HepG2 (cell line): Measurements from ENCODE around the gene GBA2. TPM values are rescaled to one million over a fixed set of nuclear protein-coding genes. Genes with fewer than 3 reads are reported as not detected.

Source experiments
- ATAC-seq: fragments of 200-7000 bp; cut with Tn5 transposase; 3 replicates; pipeline ENCODE4 v1.9.1; 2020; ENCODE audit warnings: mild to moderate bottlenecking, moderate library complexity
- BruUV-seq: library from RNA; stranded (reverse); fragments of 400-500 nt; replicated peaks from 2 replicates; lab custom pipeline; 2021; lab: Mats Ljungman, UMichigan
- CTCF ChIA-PET: fragments of 300-600 bp; formaldehyde crosslinking; extraction: SDS; loops from one replicate; lab custom pipeline; 2021; ENCODE audit warnings: low total read pairs, inconsistent platforms, low intra/inter-chr PET ratio; lab: Yijun Ruan, JAX
- POLR2A ChIA-PET: fragments of 350-600 bp; sonication (Branson Sonifier 250); formaldehyde crosslinking; loops from one replicate; lab custom pipeline; 2020; ENCODE audit warnings: antibody characterized with exemption, inconsistent platforms; lab: Yijun Ruan, JAX
- DNase-seq: peaks from one replicate; pipeline ENCODE4 v3.0.0-alpha.2; 2015; ENCODE audit warnings: low spot score
- FAIRE-seq: peaks from 3 replicates; lab custom pipeline; 2011; peaks lifted over from hg19 to GRCh38; lab: Jason Lieb, UNC
- H2AFZ ChIP-seq: one replicate; pipeline ENCODE4 v1.6.1; 2011; ENCODE audit warnings: low read length, inconsistent platforms
- H3K27ac ChIP-seq: fragments of 300-600 bp; 3 replicates; pipeline ENCODE4 v1.8.0; 2011; ENCODE audit warnings: mixed run types, mild to moderate bottlenecking, mixed read lengths, low read length, inconsistent platforms; ENCODE audit not compliant: insufficient read depth; ENCODE audit errors: extremely low read length
- H3K27me3 ChIP-seq, 2 experiments: fragments of 200-600 bp in 1 of 2; 2 replicates in 1 of 2; 3 replicates in 1 of 2; pipeline versions ENCODE4 v1.6.0 to v1.8.0; 2011; ENCODE audit warnings: low read length in 2 of 2, mild to moderate bottlenecking in 2 of 2, moderate library complexity in 2 of 2, inconsistent platforms in 1 of 2; ENCODE audit not compliant: insufficient read depth in 2 of 2, control insufficient read depth in 1 of 2
- H3K36me3 ChIP-seq, 2 experiments: fragments of 200-600 bp in 1 of 2; replicated peaks in 1 of 2; 2 replicates in 1 of 2; 3 replicates in 1 of 2; pipeline versions ENCODE4 v1.5.1 to v1.8.0; 2011; ENCODE audit warnings: low read length in 2 of 2, inconsistent platforms in 1 of 2; ENCODE audit not compliant: insufficient read depth in 2 of 2, control insufficient read depth in 1 of 2
- H3K4me1 ChIP-seq: 2 replicates; pipeline ENCODE4 v1.5.1; 2012; ENCODE audit warnings: low read length, inconsistent platforms; ENCODE audit not compliant: insufficient read depth
- H3K4me2 ChIP-seq: 2 replicates; pipeline ENCODE4 v1.6.0; 2011; ENCODE audit warnings: low read depth, low read length, inconsistent platforms
- H3K4me3 ChIP-seq, 3 experiments: fragments of 200-600 bp in 1 of 3; sonication (generic), shearing (Covaris generic) in 1 of 3; replicated peaks in 1 of 3; 2 replicates each; pipeline ENCODE4 v1.5.1; 2011 to 2016; ENCODE audit warnings: low read length in 3 of 3, inconsistent platforms in 2 of 3, low read depth in 2 of 3, mild to moderate bottlenecking in 2 of 3, control low read depth in 1 of 3, mixed read lengths in 1 of 3; ENCODE audit not compliant: insufficient read depth in 1 of 3
- H3K79me2 ChIP-seq: one replicate; pipeline ENCODE4 v1.6.1; 2011; ENCODE audit warnings: low read length, inconsistent platforms; ENCODE audit not compliant: insufficient read depth
- H3K9ac ChIP-seq: 2 replicates; pipeline ENCODE4 v1.6.0; 2011; ENCODE audit warnings: mild to moderate bottlenecking, low read depth, low read length, inconsistent platforms; ENCODE audit not compliant: insufficient read depth
- H3K9me3 ChIP-seq: 2 replicates; pipeline ENCODE4 v1.5.1; 2012; ENCODE audit warnings: mild to moderate bottlenecking, low read length
- H4K20me1 ChIP-seq: 2 replicates; pipeline ENCODE4 v1.6.0; 2011; ENCODE audit warnings: inconsistent platforms, mild to moderate bottlenecking, low read length, moderate library complexity; ENCODE audit not compliant: insufficient read depth
- CEBPB ChIP-seq: IDR thresholded peaks from 2 replicates; pipeline ENCODE4 v1.6.1; 2011; ENCODE audit warnings: low read depth, low read length, improper control_type of control experiment, borderline replicate concordance
- ISX ChIP-seq: sonication (generic); formaldehyde crosslinking; conservative IDR thresholded peaks from 2 replicates; pipeline ENCODE4 v1.5.0; 2020; ENCODE audit warnings: missing genetic modification reagents
- NCOR1 ChIP-seq: fragments of 200-600 bp; sonication (generic); IDR thresholded peaks from 2 replicates; pipeline ENCODE4 v1.7.0; 2017; ENCODE audit warnings: antibody characterized with exemption, low read length, borderline replicate concordance
- NFE2L2 ChIP-seq: fragments of 150-350 bp; IDR thresholded peaks from 2 replicates; pipeline ENCODE4 v1.6.1; 2014; ENCODE audit warnings: low read length
- ZNF589 ChIP-seq: sonication (generic); formaldehyde crosslinking; conservative IDR thresholded peaks from 2 replicates; pipeline ENCODE4 v1.8.0; 2022; ENCODE audit warnings: mild to moderate bottlenecking, moderate library complexity, missing genetic modification reagents
- WGBS: methylation state at CpG from one replicate; pipeline ENCODE4 v1.1.6; 2017; ENCODE audit warnings: low lambda C conversion rate; 5-methylcytosine and 5-hydroxymethylcytosine counted together
- in situ Hi-C: cut with HindIII; loops from 2 replicates; pipeline ENCODE4 v1.10.0; 2017; ENCODE audit warnings: low pct_unique_long_range_greater_than_20kb; ENCODE audit not compliant: extremely low pct_ligation_motif_present
- intact Hi-C: fragments of 100-400 bp; cut with micrococcal nuclease; formaldehyde crosslinking; loops from one replicate; pipeline ENCODE4 v1.10.0; 2022; ENCODE audit not compliant: unreplicated experiment
- polyA plus RNA-seq, 8 experiments: library from polyadenylated mRNA; depleted of rRNA in 3 of 8; stranded (reverse) in 7 of 8; unstranded in 1 of 8; fragments of >200 nt; fragmentation: Illumina TruSeq in 4 of 8; extraction: Trizol in 4 of 8; gene quantifications; 2 replicates each; pipeline versions ENCODE4 v1.2.1 to v1.2.3, GENCODE V29; 2011 to 2016; ENCODE audit warnings: low read depth in 4 of 8, missing spikeins in 1 of 8, mixed read lengths in 1 of 8; ENCODE audit not compliant: insufficient read depth in 1 of 8
- total RNA-seq, 5 experiments: library from RNA; depleted of rRNA; stranded (reverse); fragments of >200 nt; fragmentation: Illumina TruSeq; extraction: Trizol; gene quantifications; 2 replicates each; pipeline ENCODE4 v1.2.3, GENCODE V29; 2016; ENCODE audit warnings: low read depth in 1 of 5
- TF ChIP-seq, protein P1 (sequence below): sonication (generic); formaldehyde crosslinking; IDR thresholded peaks from 2 replicates; pipeline ENCODE4 v1.4.0; 2020; ENCODE audit warnings: missing genetic modification reagents, borderline replicate concordance
- TF ChIP-seq, protein P2 (sequence below): sonication (generic); formaldehyde crosslinking; IDR thresholded peaks from 2 replicates; pipeline ENCODE4 v1.4.0; 2020; ENCODE audit warnings: missing genetic modification reagents, low read depth, mild to moderate bottlenecking, borderline replicate concordance

Gene GBA2
- total and polyA plus RNA-seq, 2 of the 13 experiments (the other 11 are each of a cell fraction or from before 2014, with no cell fraction given): 37.5 to 86.1 TPM

- H3K4me1 ChIP-seq: peaks cover 31% of the 10 kb centered on the region
- 100% methylated on average over 4 of the region's 4 CpGs for WGBS
- H3K9me3 ChIP-seq: no peaks in the 10 kb centered on the region
- CTCF ChIA-PET: no interaction called here
- in situ Hi-C loops: no loop called here
- TF ChIP-seq ZNF589 (CRISPR knock-in tag) (no peak), ISX (CRISPR knock-in tag) (no peak), NCOR1 (no peak), CEBPB (no peak), NFE2L2 (no peak)
- TF ChIP-seq, protein P1, sequence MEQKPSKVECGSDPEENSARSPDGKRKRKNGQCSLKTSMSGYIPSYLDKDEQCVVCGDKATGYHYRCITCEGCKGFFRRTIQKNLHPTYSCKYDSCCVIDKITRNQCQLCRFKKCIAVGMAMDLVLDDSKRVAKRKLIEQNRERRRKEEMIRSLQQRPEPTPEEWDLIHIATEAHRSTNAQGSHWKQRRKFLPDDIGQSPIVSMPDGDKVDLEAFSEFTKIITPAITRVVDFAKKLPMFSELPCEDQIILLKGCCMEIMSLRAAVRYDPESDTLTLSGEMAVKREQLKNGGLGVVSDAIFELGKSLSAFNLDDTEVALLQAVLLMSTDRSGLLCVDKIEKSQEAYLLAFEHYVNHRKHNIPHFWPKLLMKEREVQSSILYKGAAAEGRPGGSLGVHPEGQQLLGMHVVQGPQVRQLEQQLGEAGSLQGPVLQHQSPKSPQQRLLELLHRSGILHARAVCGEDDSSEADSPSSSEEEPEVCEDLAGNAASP (CRISPR knock-in tag): no peak
- TF ChIP-seq, protein P2, sequence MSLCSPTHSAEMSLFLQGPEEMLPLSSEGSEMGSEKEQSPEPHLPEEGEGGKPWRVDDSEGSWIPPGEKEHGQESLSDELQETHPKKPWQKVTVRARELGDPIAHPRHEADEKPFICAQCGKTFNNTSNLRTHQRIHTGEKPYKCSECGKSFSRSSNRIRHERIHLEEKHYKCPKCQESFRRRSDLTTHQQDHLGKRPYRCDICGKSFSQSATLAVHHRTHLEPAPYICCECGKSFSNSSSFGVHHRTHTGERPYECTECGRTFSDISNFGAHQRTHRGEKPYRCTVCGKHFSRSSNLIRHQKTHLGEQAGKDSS (CRISPR knock-in tag): no peak
- intact Hi-C loops: no loop called here
- POLR2A ChIA-PET: no interaction called here
- peaks cover 8 to 30% of the 10 kb centered on the region in 2 experiments for H3K36me3 ChIP-seq
- no peak overlapping the region for H3K27ac ChIP-seq
- no peak overlapping the region for H3K4me2 ChIP-seq
- no peak overlapping the region for H3K4me3 ChIP-seq
- FAIRE-seq (no peak), ATAC-seq (no peak), DNase-seq (no peak)
- no peak overlapping the region for H2AFZ ChIP-seq
- no peaks in the 10 kb centered on the region for H4K20me1 ChIP-seq
- no TSS peak for BruUV-seq
- no peaks in the 10 kb centered on the region; a peak in 1 of 5 replicates for H3K27me3 ChIP-seq
- peaks cover 24% of the 10 kb centered on the region for H3K79me2 ChIP-seq
- H3K9ac ChIP-seq: no peak overlapping the region
These were observed 6.0 kb upstream of the GBA2 start for GRCh38 chr9:35755071-35755470.
